Adipose tissue (tissue), 3 donors: Measurements from ENCODE around the gene PRDM2. TPM values are rescaled to one million over a fixed set of nuclear protein-coding genes. Genes with fewer than 3 reads are reported as not detected.

Source experiments
- H3K27ac ChIP-seq: one replicate; pipeline ENCODE4 v1.5.1; 2013; ENCODE audit warnings: low read depth, low read length
- WGBS, 3 donors: extraction: QIAGEN DNeasy Blood & Tissue Kit; methylation state at CpG; one replicate each; pipeline ENCODE4 v1.1.7; 2013; 5-methylcytosine and 5-hydroxymethylcytosine counted together
- polyA plus RNA-seq, 3 donors: library from polyadenylated mRNA; stranded (reverse); fragments of 200-250 nt; gene quantifications; one replicate each; pipeline ENCODE4 v1.2.3, GENCODE V29; 2013
- donor health status: healthy with polysubstance abuse.
- donor health status: Bipolar disorder and iron deficiency.
- donor health status: healthy.

PRDM2 gene
- polyA plus RNA-seq, 3 donors, result 8.5 to 19.5 (median 13.0) TPM

GRCh38 chr1:13842497-13842896 is 142.5 kb downstream of the PRDM2 start:
- H3K27ac ChIP-seq, result no peak overlapping the region
- WGBS, 3 donors, result 74 to 88% (median 85%) methylated on average over 2 of the region's 2 CpGs

- H3K27ac ChIP-seq, result no peak overlapping the region
- 81 to 95% (median 85%) methylated on average over 2 of the region's 2 CpGs for WGBS, 3 donors
These were observed 151.7 kb downstream of the PRDM2 start for GRCh38 chr1:13851726-13852125.

- H3K27ac ChIP-seq, result no peak overlapping the region
- WGBS, 3 donors, result 53 to 83% (median 70%) methylated on average over 1 of the region's 1 CpG
These were observed 155.6 kb downstream of the PRDM2 start for GRCh38 chr1:13855554-13855953.

- WGBS, 3 donors, result 42 to 80% (median 74%) methylated on average over 2 of the region's 2 CpGs
- H3K27ac ChIP-seq, result no peak overlapping the region
These were observed 160.0 kb downstream of the PRDM2 start for GRCh38 chr1:13860031-13860430.

- WGBS, 3 donors, result 66 to 81% (median 80%) methylated on average over 5 of the region's 5 CpGs
- H3K27ac ChIP-seq, result no peak overlapping the region
These were observed 164.8 kb downstream of the PRDM2 start for GRCh38 chr1:13864760-13865159.

GRCh38 chr1:13865851-13866250 is 165.9 kb downstream of the PRDM2 start:
- 44 to 78% (median 55%) methylated on average over 3 of the region's 3 CpGs for WGBS, 3 donors
- no peak overlapping the region for H3K27ac ChIP-seq

GRCh38 chr1:13867603-13868002 is 167.6 kb downstream of the PRDM2 start:
- WGBS, 3 donors, result 76 to 84% (median 79%) methylated on average over 7 of the region's 7 CpGs
- no peak overlapping the region for H3K27ac ChIP-seq

GRCh38 chr1:13869172-13869797 is 169.3 kb downstream of the PRDM2 start:
- 42 to 70% (median 59%) methylated on average over 7 of the region's 7 CpGs for WGBS, 3 donors

GRCh38 chr1:13871413-13871812 is 171.4 kb downstream of the PRDM2 start:
- no peak overlapping the region for H3K27ac ChIP-seq
- WGBS, 3 donors, result 46 to 81% (median 70%) methylated on average over 2 of the region's 2 CpGs

More at GRCh38 chr1:13869172-13869797, 169.3 kb downstream of the PRDM2 start:
- no peak overlapping the region for H3K27ac ChIP-seq

- WGBS, 3 donors, result 72 to 86% (median 84%) methylated on average over 3 of the region's 3 CpGs
These were observed 171.9 kb downstream of the PRDM2 start for GRCh38 chr1:13871886-13872285.

GRCh38 chr1:13873032-13873431 is 173.0 kb downstream of the PRDM2 start:
- H3K27ac ChIP-seq, result no peak overlapping the region
- 67 to 80% (median 80%) methylated on average over 6 of the region's 6 CpGs for WGBS, 3 donors

More at GRCh38 chr1:13871886-13872285, 171.9 kb downstream of the PRDM2 start:
- H3K27ac ChIP-seq, result no peak overlapping the region

Other genes with a start within 250 kb of the PRDM2 start
- gene LRRC38, start 186.2 kb upstream of the PRDM2 start, polyA plus RNA-seq, result under 1 TPM in 2 of 3 donors, not detected in 1; 0.04 to 0.22 TPM
- gene PDPN, start 116.4 kb upstream of the PRDM2 start, polyA plus RNA-seq, result 10 to 100 TPM in 2 of 3 donors, 1 to 10 TPM in 1; 5.8 to 63.7 (median 38.8) TPM